ENCODE data around the gene ARHGEF12.

Gene ARHGEF12

GRCh38 chr11:120409655-120410054 is 73.4 kb downstream of the ARHGEF12 start:
- in situ Hi-C loops (cut with MboI; ENCODE audit: low sequenced_read_pairs) = no loop called here

- in situ Hi-C loops (cut with MboI; ENCODE audit: low sequenced_read_pairs) = no loop called here
Measured at GRCh38 chr11:120410622-120411380, 74.6 kb downstream of the ARHGEF12 start.

- in situ Hi-C loops (cut with MboI; ENCODE audit: low sequenced_read_pairs) = no loop called here
Measured at GRCh38 chr11:120413480-120413879, 77.3 kb downstream of the ARHGEF12 start.

DNA sequence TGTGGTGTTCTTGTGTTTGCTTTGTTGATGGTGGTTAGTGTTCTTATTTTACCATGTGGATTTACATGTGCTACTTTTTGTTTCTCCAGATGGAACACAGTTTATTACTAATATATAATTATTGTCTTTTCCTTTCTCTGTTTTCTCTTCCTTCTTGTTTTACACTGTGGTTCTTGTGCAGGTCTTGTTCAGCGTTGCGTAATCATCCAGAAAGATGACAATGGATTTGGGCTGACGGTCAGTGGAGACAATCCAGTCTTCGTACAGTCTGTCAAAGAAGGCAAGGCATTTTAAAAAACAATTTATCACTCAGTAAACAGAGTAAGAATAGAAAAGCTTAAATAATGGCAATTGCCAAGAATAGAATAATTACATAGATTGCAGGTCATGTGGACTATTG is 84.4 kb downstream of the ARHGEF12 start:
- in situ Hi-C loops (cut with MboI; ENCODE audit: low sequenced_read_pairs) = no loop called here

DNA sequence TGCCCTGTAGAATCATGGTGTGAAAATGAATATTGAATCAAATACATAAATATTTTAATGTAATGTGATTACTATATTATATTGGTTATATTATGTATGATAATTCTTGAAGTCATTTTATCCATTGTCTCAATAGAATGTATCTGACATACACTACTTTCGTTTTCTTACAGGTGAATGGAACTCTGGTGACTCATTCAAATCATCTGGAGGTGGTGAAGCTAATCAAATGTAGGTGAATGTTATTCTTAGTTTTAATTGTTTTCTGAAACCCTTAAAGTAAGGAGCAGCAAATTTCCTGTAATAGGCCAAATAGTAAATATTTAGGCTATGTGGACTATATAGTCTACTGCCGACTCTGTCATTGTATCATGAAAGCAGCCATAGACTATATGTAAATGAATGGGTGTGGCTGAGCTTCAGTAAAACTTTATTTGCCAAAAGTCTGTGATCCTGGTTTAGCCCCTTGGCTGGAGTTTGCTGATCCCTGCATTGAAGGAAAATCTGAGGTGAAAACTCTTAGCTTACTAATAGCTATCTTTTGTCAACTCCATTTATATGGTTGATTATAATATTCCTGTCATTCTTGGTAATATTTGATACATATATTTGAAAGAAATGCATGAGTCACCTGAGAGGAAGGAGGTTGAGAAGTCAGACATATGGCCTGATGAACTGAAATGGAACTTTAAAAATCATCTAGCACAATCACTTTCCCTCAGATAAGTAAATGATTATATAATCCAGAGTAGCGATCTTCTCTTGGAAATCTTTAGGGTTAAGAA is 88.2 kb downstream of the ARHGEF12 start:
- in situ Hi-C loops (cut with MboI; ENCODE audit: low sequenced_read_pairs) = no loop called here

DNA sequence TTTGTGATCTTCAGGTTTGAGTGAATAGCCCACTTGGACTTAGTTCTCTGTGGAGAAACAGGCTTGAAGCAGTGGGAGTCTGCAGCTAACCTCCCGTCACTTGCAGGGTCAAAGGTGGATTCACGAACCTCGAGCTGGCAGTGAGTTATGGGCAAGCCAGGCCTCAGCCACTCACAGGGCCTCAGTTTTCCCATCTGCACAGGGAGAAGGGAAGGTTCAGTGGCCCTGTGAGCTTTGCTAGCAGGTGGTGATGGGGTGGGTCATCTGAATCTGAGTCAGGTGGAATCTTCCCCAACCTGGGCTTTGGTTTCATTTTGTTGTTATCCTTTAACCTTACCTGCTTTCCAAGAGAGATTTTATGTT is 88.7 kb downstream of the ARHGEF12 start:
- in situ Hi-C loops (cut with MboI; ENCODE audit: low sequenced_read_pairs) = no loop called here

GRCh38 chr11:120425527-120425926 is 89.3 kb downstream of the ARHGEF12 start:
- in situ Hi-C loops (cut with MboI; ENCODE audit: low sequenced_read_pairs) = no loop called here

DNA sequence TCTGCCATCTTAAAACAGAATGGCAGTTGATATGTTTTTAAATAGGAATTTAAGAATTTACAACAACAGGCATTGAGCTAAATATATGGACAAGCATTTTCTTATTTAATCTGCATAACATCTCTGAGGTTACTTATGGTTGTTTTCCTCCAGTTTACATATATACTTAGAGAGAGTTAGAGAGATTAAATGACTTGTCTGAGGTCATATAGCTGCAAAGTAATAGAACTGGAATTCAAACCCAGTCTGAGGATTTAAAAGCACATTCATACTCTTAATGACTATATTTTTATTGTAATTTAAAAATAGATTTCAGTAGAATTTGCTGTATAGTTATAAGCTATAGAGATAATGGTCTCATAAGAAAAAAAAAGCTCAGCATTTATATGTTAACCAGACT is 93.9 kb downstream of the ARHGEF12 start:
- in situ Hi-C loops (cut with MboI; ENCODE audit: low sequenced_read_pairs) = no loop called here

- in situ Hi-C loops (cut with MboI; ENCODE audit: low sequenced_read_pairs) = no loop called here
Measured at GRCh38 chr11:120431633-120432032, 95.4 kb downstream of the ARHGEF12 start.

DNA sequence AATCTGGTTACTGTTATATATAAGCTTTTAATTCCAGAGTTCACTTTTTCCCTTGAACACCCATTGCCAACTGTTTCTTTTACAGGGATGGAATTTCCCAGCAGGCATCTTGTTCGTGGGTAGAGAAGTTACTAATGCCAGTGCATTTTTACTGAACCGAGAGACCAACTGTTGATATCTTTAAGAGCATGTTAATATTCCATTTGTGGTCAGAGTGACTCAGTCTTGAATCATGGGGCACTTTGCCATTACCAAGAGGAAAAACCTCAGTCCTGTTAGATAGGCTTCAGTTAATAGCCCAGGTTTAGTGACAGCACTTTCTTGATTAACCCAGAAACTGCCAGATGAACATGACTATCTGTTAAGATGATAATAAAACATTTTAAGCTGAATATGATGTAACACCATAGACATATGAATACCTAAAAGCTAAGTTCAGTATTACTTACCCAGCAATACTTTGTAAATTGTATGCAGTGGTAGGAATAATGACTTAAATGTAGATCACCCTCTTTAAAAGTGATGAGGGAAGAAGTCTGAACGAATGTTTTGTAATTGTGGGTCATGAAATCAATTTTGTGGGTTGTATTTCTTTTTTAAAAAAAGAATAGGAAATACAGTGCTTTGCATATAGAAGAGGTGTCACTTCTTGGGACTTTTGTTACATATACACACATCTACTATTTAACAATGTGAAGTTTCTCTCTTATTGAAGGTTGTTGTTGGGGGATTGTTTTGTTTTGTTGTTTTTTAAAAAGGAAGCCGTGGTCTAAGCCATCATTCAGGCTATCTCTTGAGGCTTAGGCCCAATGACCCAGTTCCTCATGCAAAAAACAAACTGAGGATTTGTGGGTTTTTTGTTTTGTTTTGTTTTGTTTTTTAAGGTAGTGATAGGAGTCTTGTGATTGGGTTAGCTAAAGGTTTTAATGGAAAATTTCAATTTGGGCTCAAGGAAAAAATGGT is 96.1 kb downstream of the ARHGEF12 start:
- in situ Hi-C loops (cut with MboI; ENCODE audit: low sequenced_read_pairs) = no loop called here

DNA sequence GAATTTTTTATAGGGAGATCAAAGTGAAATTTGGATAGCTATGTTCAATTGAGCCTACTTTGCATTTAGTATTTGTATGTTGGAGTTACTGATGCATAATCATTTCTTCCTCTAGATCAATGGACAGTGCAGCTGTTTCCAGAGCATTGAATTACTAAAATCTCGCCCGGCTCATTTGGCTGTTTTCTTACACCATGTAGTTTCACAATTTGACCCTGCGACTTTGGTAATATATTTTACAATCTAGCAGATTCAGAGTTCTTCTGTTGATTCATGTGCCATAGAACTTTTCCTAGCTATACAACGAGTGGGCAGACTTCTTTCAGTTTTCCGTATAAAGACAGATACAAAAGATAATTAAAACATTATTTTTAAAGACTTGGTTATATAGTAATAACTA is 105.4 kb downstream of the ARHGEF12 start:
- in situ Hi-C loops (cut with MboI; ENCODE audit: low sequenced_read_pairs) = no loop called here

- in situ Hi-C loops (cut with MboI; ENCODE audit: low sequenced_read_pairs) = no loop called here
Measured at GRCh38 chr11:120442031-120442430, 105.8 kb downstream of the ARHGEF12 start.

- in situ Hi-C loops (cut with MboI; ENCODE audit: low sequenced_read_pairs) = no loop called here
Measured at GRCh38 chr11:120446802-120447201, 110.6 kb downstream of the ARHGEF12 start.

GRCh38 chr11:120448240-120448639 is 112.0 kb downstream of the ARHGEF12 start:
- in situ Hi-C loops (cut with MboI; ENCODE audit: low sequenced_read_pairs) = no loop called here

GRCh38 chr11:120455487-120455886 is 119.3 kb downstream of the ARHGEF12 start:
- in situ Hi-C loops (cut with MboI; ENCODE audit: low sequenced_read_pairs) = no loop called here

- in situ Hi-C loops (cut with MboI; ENCODE audit: low sequenced_read_pairs) = no loop called here
Measured at GRCh38 chr11:120457996-120458395, 121.8 kb downstream of the ARHGEF12 start.

- in situ Hi-C loops (cut with MboI; ENCODE audit: low sequenced_read_pairs) = no loop called here
Measured at GRCh38 chr11:120462825-120463224, 126.6 kb downstream of the ARHGEF12 start.

GRCh38 chr11:120465921-120466534 is 129.8 kb downstream of the ARHGEF12 start:
- in situ Hi-C loops (cut with MboI; ENCODE audit: low sequenced_read_pairs) = no loop called here

- in situ Hi-C loops (cut with MboI; ENCODE audit: low sequenced_read_pairs) = no loop called here
Measured at GRCh38 chr11:120467627-120468026, 131.4 kb downstream of the ARHGEF12 start.

DNA sequence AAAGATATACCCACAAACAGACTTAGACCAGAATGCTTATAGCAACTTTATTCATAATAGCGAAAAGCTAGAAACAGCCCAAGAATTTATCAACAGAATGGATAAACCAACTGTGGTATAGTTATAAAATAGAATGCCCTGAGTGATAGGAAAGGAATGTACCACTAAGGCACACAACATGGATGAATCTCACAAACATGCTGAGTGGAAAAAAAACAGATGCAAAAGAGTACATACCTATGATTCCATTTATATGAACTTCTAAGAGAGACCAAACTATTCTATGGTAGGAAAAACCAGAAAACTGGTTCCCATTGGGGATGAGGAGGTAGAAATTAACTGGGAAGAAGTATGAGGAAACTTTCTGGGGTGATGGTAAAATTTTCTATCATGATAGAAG is 134.9 kb downstream of the ARHGEF12 start:
- in situ Hi-C loops (cut with MboI; ENCODE audit: low sequenced_read_pairs) = no loop called here

DNA sequence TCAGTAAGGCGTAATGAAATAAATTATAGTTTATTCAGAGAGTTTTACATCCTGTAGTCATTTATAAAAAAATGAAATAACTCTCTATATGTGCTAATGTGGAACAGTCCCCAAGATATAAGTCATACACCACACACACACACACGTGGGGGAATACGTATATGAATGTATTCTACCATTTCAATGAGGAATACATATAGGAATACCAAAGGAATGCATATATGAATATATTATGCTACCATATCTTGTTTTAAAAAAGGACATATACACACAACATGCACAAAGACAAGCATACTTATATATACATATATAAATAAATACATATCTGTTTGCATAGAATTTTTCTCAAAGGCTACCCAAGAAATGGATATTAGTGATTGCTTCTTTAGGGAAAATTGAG is 135.8 kb downstream of the ARHGEF12 start:
- in situ Hi-C loops (cut with MboI; ENCODE audit: low sequenced_read_pairs) = no loop called here

Measured in HL-60/S4 (cell line).